Neural cell (in vitro differentiated cells): ENCODE measurements around the gene IL20RB. TPM values are rescaled to one million over a fixed set of nuclear protein-coding genes. Genes with fewer than 3 reads are reported as not detected.

Experiments
- H2AFZ ChIP-seq: fragments of 200-600, 300-800 bp; sonication (generic), shearing (Covaris generic); 2 replicates; pipeline ENCODE4 v1.6.0; 2014; ENCODE audit warnings: low read depth, mild to moderate bottlenecking, antibody characterized with exemption, low read length, moderate library complexity
- H3F3A ChIP-seq: fragments of 200-600 bp; shearing (Covaris generic); 2 replicates; pipeline ENCODE4 v1.6.1; 2016; ENCODE audit warnings: mild to moderate bottlenecking, moderate library complexity, mixed read lengths, antibody characterized with exemption, low read length; ENCODE audit not compliant: insufficient read depth, poor library complexity, severe bottlenecking
- H3K27ac ChIP-seq: fragments of 200-600, 300-800 bp; sonication (generic), shearing (Covaris generic); 2 replicates; pipeline ENCODE4 v1.5.1; 2014; ENCODE audit warnings: mild to moderate bottlenecking, low read length, moderate library complexity
- H3K27me3 ChIP-seq: fragments of 300-800, 200-600 bp; sonication (generic), shearing (Covaris generic); 2 replicates; pipeline ENCODE4 v1.6.0; 2014; ENCODE audit warnings: mild to moderate bottlenecking, low read depth, low read length, moderate library complexity; ENCODE audit not compliant: insufficient read depth
- H3K36me3 ChIP-seq: fragments of 300-800, 200-600 bp; sonication (generic), shearing (Covaris generic); 2 replicates; pipeline ENCODE4 v1.5.1; 2014; ENCODE audit warnings: mild to moderate bottlenecking, antibody characterized with exemption, low read length, moderate library complexity; ENCODE audit not compliant: insufficient read depth
- H3K4me2 ChIP-seq: fragments of 300-800, 200-600 bp; sonication (generic), shearing (Covaris generic); 2 replicates; pipeline ENCODE4 v1.6.0; 2014; ENCODE audit warnings: mild to moderate bottlenecking, low read length
- H3K4me3 ChIP-seq: fragments of 300-800, 200-600 bp; sonication (generic), shearing (Covaris generic); 2 replicates; pipeline ENCODE4 v1.5.1; 2014; ENCODE audit warnings: mild to moderate bottlenecking, low read length, moderate library complexity
- H3K79me2 ChIP-seq: fragments of 200-600 bp; shearing (Covaris generic); replicated peaks from 2 replicates; pipeline ENCODE4 v1.6.0; 2014; ENCODE audit warnings: mild to moderate bottlenecking, low read length, moderate library complexity; ENCODE audit not compliant: insufficient read depth
- H3K9ac ChIP-seq: fragments of 300-800, 200-600 bp; sonication (generic), shearing (Covaris generic); 2 replicates; pipeline ENCODE4 v1.6.1; 2016; ENCODE audit warnings: mild to moderate bottlenecking, low read length, mixed read lengths
- H3K9me2 ChIP-seq: fragments of 200-600 bp; shearing (Covaris generic); 2 replicates; pipeline ENCODE4 v1.6.1; 2016; ENCODE audit warnings: mild to moderate bottlenecking, low read length, mixed read lengths; ENCODE audit not compliant: insufficient read depth
- H3K9me3 ChIP-seq: fragments of 200-600, 300-800 bp; sonication (generic), shearing (Covaris generic); 2 replicates; pipeline ENCODE4 v1.6.1; 2016; ENCODE audit warnings: mild to moderate bottlenecking, mixed run types, low read length, moderate library complexity, mixed read lengths
- H4K20me1 ChIP-seq: fragments of 200-600 bp; shearing (Covaris generic); 2 replicates; pipeline ENCODE4 v1.6.1; 2016; ENCODE audit warnings: mild to moderate bottlenecking, mixed run types; ENCODE audit not compliant: insufficient read depth
- EP300 ChIP-seq: fragments of 450-650 bp; conservative IDR thresholded peaks from 2 replicates; pipeline ENCODE4 v1.6.1; 2014; ENCODE audit warnings: antibody characterized with exemption, mild to moderate bottlenecking, moderate library complexity; ENCODE audit not compliant: poor library complexity, severe bottlenecking
- EZH2 ChIP-seq: fragments of 200-600, 300-800 bp; shearing (Covaris generic), sonication (generic); IDR thresholded peaks from 2 replicates; pipeline ENCODE4 v1.6.1; 2014; ENCODE audit warnings: antibody characterized with exemption, low read length, borderline replicate concordance, mild to moderate bottlenecking; ENCODE audit not compliant: insufficient read depth, poor library complexity, severe bottlenecking
- MXI1 ChIP-seq: fragments of 450-650 bp; conservative IDR thresholded peaks from 2 replicates; pipeline ENCODE4 v1.6.1; 2014; ENCODE audit warnings: antibody characterized with exemption, mild to moderate bottlenecking; ENCODE audit not compliant: poor library complexity, severe bottlenecking
- POLR2AphosphoS5 ChIP-seq: IDR thresholded peaks from 2 replicates; pipeline ENCODE4 v1.6.1; 2012
- RAD21 ChIP-seq: fragments of 450-650 bp; conservative IDR thresholded peaks from 2 replicates; pipeline ENCODE4 v1.6.1; 2014; ENCODE audit warnings: antibody characterized with exemption, mild to moderate bottlenecking, moderate library complexity
- SMC3 ChIP-seq: fragments of 450-650 bp; conservative IDR thresholded peaks from 2 replicates; pipeline ENCODE4 v1.6.1; 2014; ENCODE audit warnings: antibody characterized with exemption, mild to moderate bottlenecking, moderate library complexity; ENCODE audit not compliant: poor library complexity
- TAF1 ChIP-seq: IDR thresholded peaks from 2 replicates; pipeline ENCODE4 v1.6.1; 2012; ENCODE audit warnings: low read depth
- polyA plus RNA-seq: library from polyadenylated mRNA; depleted of rRNA; stranded (reverse); fragments of >200 nt; gene quantifications from 2 replicates; pipeline ENCODE4 v1.2.3, GENCODE V29; 2014
- TF ChIP-seq, protein P1 (sequence below): fragments of 450-650 bp; IDR thresholded peaks from 2 replicates; pipeline ENCODE4 v1.5.1; 2014; ENCODE audit warnings: antibody characterized with exemption, mild to moderate bottlenecking, moderate library complexity; ENCODE audit not compliant: poor library complexity, severe bottlenecking
- TF ChIP-seq, protein P2 (sequence below): IDR thresholded peaks from 2 replicates; pipeline ENCODE4 v1.6.1; 2012; ENCODE audit warnings: borderline replicate concordance

IL20RB gene
- polyA plus RNA-seq, 1 donor from 2014 or later = 3.0 TPM

DNA sequence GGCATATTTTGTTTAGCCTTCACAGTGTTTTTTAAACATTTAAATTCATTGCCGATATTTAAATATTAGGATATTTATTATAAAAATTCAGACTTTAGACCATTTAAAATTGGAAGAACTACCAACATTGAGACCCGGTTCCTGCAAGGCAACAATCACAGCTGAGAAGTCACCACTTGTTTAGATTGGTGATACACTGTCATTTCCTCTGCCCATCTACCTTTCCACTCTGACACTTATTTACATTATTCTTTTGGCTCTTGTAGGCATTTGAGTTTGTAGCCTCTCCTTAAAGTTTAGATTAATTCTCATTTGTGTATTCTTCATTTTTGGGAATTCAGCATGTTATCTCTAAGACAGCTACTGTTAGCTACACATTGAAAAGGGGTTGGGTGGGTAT is 10.3 kb upstream of the IL20RB start:
- H3K9me2 ChIP-seq = no peaks in the 10 kb centered on the region
- TF ChIP-seq SMC3 (no peak), MXI1 (no peak), POLR2AphosphoS5 (no peak)
- TF ChIP-seq, protein P1, sequence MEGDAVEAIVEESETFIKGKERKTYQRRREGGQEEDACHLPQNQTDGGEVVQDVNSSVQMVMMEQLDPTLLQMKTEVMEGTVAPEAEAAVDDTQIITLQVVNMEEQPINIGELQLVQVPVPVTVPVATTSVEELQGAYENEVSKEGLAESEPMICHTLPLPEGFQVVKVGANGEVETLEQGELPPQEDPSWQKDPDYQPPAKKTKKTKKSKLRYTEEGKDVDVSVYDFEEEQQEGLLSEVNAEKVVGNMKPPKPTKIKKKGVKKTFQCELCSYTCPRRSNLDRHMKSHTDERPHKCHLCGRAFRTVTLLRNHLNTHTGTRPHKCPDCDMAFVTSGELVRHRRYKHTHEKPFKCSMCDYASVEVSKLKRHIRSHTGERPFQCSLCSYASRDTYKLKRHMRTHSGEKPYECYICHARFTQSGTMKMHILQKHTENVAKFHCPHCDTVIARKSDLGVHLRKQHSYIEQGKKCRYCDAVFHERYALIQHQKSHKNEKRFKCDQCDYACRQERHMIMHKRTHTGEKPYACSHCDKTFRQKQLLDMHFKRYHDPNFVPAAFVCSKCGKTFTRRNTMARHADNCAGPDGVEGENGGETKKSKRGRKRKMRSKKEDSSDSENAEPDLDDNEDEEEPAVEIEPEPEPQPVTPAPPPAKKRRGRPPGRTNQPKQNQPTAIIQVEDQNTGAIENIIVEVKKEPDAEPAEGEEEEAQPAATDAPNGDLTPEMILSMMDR = no peak
- TF ChIP-seq, protein P2, sequence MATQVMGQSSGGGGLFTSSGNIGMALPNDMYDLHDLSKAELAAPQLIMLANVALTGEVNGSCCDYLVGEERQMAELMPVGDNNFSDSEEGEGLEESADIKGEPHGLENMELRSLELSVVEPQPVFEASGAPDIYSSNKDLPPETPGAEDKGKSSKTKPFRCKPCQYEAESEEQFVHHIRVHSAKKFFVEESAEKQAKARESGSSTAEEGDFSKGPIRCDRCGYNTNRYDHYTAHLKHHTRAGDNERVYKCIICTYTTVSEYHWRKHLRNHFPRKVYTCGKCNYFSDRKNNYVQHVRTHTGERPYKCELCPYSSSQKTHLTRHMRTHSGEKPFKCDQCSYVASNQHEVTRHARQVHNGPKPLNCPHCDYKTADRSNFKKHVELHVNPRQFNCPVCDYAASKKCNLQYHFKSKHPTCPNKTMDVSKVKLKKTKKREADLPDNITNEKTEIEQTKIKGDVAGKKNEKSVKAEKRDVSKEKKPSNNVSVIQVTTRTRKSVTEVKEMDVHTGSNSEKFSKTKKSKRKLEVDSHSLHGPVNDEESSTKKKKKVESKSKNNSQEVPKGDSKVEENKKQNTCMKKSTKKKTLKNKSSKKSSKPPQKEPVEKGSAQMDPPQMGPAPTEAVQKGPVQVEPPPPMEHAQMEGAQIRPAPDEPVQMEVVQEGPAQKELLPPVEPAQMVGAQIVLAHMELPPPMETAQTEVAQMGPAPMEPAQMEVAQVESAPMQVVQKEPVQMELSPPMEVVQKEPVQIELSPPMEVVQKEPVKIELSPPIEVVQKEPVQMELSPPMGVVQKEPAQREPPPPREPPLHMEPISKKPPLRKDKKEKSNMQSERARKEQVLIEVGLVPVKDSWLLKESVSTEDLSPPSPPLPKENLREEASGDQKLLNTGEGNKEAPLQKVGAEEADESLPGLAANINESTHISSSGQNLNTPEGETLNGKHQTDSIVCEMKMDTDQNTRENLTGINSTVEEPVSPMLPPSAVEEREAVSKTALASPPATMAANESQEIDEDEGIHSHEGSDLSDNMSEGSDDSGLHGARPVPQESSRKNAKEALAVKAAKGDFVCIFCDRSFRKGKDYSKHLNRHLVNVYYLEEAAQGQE = no peak
- no peak overlapping the region for H3K4me3 ChIP-seq
- H2AFZ ChIP-seq = no peak overlapping the region
- no peaks in the 10 kb centered on the region for H3F3A ChIP-seq
- H3K27ac ChIP-seq = no peak overlapping the region
- no peaks in the 10 kb centered on the region for H3K79me2 ChIP-seq
- no peaks in the 10 kb centered on the region for H3K9me3 ChIP-seq
- no peaks in the 10 kb centered on the region for H3K27me3 ChIP-seq
- peaks cover 5% of the 10 kb centered on the region for H3K36me3 ChIP-seq
- H4K20me1 ChIP-seq = no peaks in the 10 kb centered on the region
- no peak overlapping the region for H3K9ac ChIP-seq
- H3K4me2 ChIP-seq = no peak overlapping the region

GRCh38 chr3:136949146-136949545 is 8.6 kb upstream of the IL20RB start:
- no peak overlapping the region for H3K27ac ChIP-seq
- no peaks in the 10 kb centered on the region for H3K9me3 ChIP-seq
- no peaks in the 10 kb centered on the region for H3K79me2 ChIP-seq
- peaks cover 5% of the 10 kb centered on the region for H3K36me3 ChIP-seq
- TF ChIP-seq EZH2 (no peak), RAD21 (no peak), POLR2AphosphoS5 (no peak), EP300 (no peak), MXI1 (no peak), TAF1 (no peak), SMC3 (no peak)
- TF ChIP-seq, protein P1 = no peak
- TF ChIP-seq, protein P2 = no peak
- no peaks in the 10 kb centered on the region for H3K27me3 ChIP-seq
- H3F3A ChIP-seq = no peaks in the 10 kb centered on the region
- H2AFZ ChIP-seq = no peak overlapping the region
- H3K9me2 ChIP-seq = no peaks in the 10 kb centered on the region
- no peak overlapping the region for H3K4me3 ChIP-seq
- H3K9ac ChIP-seq = no peak overlapping the region
- no peak overlapping the region for H3K4me2 ChIP-seq
- no peaks in the 10 kb centered on the region for H4K20me1 ChIP-seq
